DND-41 (cell line): ENCODE measurements around the gene RAD50.
"Not testable (repeated sequence)": the region's sequence is repeated elsewhere in the genome, so short reads cannot be mapped to it uniquely, and the experiment has no call there.

Experiments used
- ATAC-seq: fragments of 200-7000 bp; cut with Tn5 transposase; 3 replicates; pipeline ENCODE4 v1.9.1; 2021; ENCODE audit warnings: low read depth; ENCODE audit not compliant: insufficient read depth
- DNase-seq: peaks from one replicate; pipeline ENCODE4 v3.0.0-alpha.2; 2020
- H2AFZ ChIP-seq: 2 replicates; pipeline ENCODE4 v1.6.0; 2012; ENCODE audit warnings: low read depth, low read length
- H3K27ac ChIP-seq: 2 replicates; pipeline ENCODE4 v1.5.1; 2012; ENCODE audit warnings: low read length, inconsistent platforms
- H3K27me3 ChIP-seq: fragments of 200-600 bp; sonication (generic); 2 replicates; pipeline ENCODE4 v1.6.0; 2012; ENCODE audit warnings: low read length, mild to moderate bottlenecking, inconsistent platforms; ENCODE audit not compliant: insufficient read depth, poor library complexity
- H3K36me3 ChIP-seq: 2 replicates; pipeline ENCODE4 v1.5.1; 2012; ENCODE audit warnings: low read length, inconsistent platforms; ENCODE audit not compliant: insufficient read depth
- H3K4me1 ChIP-seq: 2 replicates; pipeline ENCODE4 v1.5.1; 2012; ENCODE audit warnings: mild to moderate bottlenecking, low read length; ENCODE audit not compliant: insufficient read depth
- H3K4me2 ChIP-seq: 2 replicates; pipeline ENCODE4 v1.6.0; 2012; ENCODE audit warnings: mild to moderate bottlenecking, moderate library complexity, low read length, inconsistent platforms; ENCODE audit not compliant: insufficient read depth
- H3K4me3 ChIP-seq, 2 experiments: fragments of 200-600 bp in 1 of 2; shearing (Covaris generic) in 1 of 2; 2 replicates each; pipeline ENCODE4 v1.5.1; 2012 to 2016; ENCODE audit warnings: inconsistent platforms in 2 of 2, low read length in 2 of 2, mild to moderate bottlenecking in 2 of 2, low read depth in 1 of 2, moderate library complexity in 1 of 2
- H3K79me2 ChIP-seq: 2 replicates; pipeline ENCODE4 v1.6.0; 2012; ENCODE audit warnings: low read length, inconsistent platforms; ENCODE audit not compliant: insufficient read depth
- H3K9ac ChIP-seq: 2 replicates; pipeline ENCODE4 v1.6.0; 2012; ENCODE audit warnings: low read depth, mild to moderate bottlenecking, inconsistent platforms, low read length, moderate library complexity
- H3K9me3 ChIP-seq: 2 replicates; pipeline ENCODE4 v1.5.1; 2012; ENCODE audit warnings: low read length, moderate library complexity, mild to moderate bottlenecking, inconsistent platforms; ENCODE audit not compliant: insufficient read depth, severe bottlenecking
- H4K20me1 ChIP-seq: 2 replicates; pipeline ENCODE4 v1.6.0; 2012; ENCODE audit warnings: low read length; ENCODE audit not compliant: insufficient read depth
- CTCF ChIP-seq: IDR thresholded peaks from 2 replicates; pipeline ENCODE4 v1.5.1; 2012; ENCODE audit warnings: borderline replicate concordance, low read length, moderate library complexity, mild to moderate bottlenecking; ENCODE audit not compliant: poor library complexity, severe bottlenecking; ENCODE audit errors: extremely low read depth
- EZH2 ChIP-seq: IDR thresholded peaks from 3 replicates; pipeline ENCODE4 v1.6.1; 2012; ENCODE audit warnings: borderline replicate concordance, low read depth, mild to moderate bottlenecking, moderate library complexity, low read length, inconsistent platforms; ENCODE audit not compliant: severe bottlenecking

Gene RAD50

GRCh38 chr5:132561601-132562000 lies 4.8 kb downstream of the RAD50 start:
- ATAC-seq (no peak), DNase-seq (peak; percentile 49)
- Histone ChIP-seq H3K9me3 (peaks cover 12% of the 10 kb centered on the region), H2AFZ (no peak overlapping the region), H3K27me3 (no peaks in the 10 kb centered on the region), H3K36me3 (peaks cover 68% of the 10 kb centered on the region), H3K4me3 (no peak overlapping the region), H3K27ac (no peak overlapping the region), H3K79me2 (peaks cover 81% of the 10 kb centered on the region), H3K4me1 (peaks cover 44% of the 10 kb centered on the region), H3K9ac (no peak overlapping the region), H4K20me1 (no peaks in the 10 kb centered on the region), H3K4me2 (no peak overlapping the region)
- TF ChIP-seq EZH2 (no peak), CTCF (no peak)

GRCh38 chr5:132564555-132564954 lies 7.8 kb downstream of the RAD50 start:
- Histone ChIP-seq H3K79me2 (peaks cover 76% of the 10 kb centered on the region), H3K4me1 (peaks cover 22% of the 10 kb centered on the region), H3K9me3 (peaks cover 12% of the 10 kb centered on the region), H3K36me3 (peaks cover 85% of the 10 kb centered on the region)
- not testable (repeated sequence) for H2AFZ ChIP-seq, H4K20me1 ChIP-seq, H3K27me3 ChIP-seq, DNase-seq, H3K4me3 ChIP-seq, H3K4me2 ChIP-seq, H3K9ac ChIP-seq, H3K27ac ChIP-seq, ATAC-seq

- Histone ChIP-seq H3K4me3 (no peak overlapping the region), H3K27ac (no peak overlapping the region), H3K36me3 (peaks cover 77% of the 10 kb centered on the region), H3K9me3 (peaks cover 12% of the 10 kb centered on the region), H3K79me2 (peaks cover 57% of the 10 kb centered on the region), H2AFZ (no peak overlapping the region), H3K27me3 (no peaks in the 10 kb centered on the region), H4K20me1 (no peaks in the 10 kb centered on the region), H3K4me1 (0 out of 2 replicates have a peak, but pooled peaks cover 3% of the 10 kb centered on the region), H3K9ac (no peak overlapping the region), H3K4me2 (no peak overlapping the region)
- DNase-seq = no peak
- ATAC-seq = no peak
- TF ChIP-seq EZH2 = no peak
These were observed 9.9 kb downstream of the RAD50 start for GRCh38 chr5:132566657-132567056.

- Histone ChIP-seq H4K20me1 (no peaks in the 10 kb centered on the region), H3K4me1 (no peaks in the 10 kb centered on the region), H3K27ac (no peak overlapping the region), H3K9ac (no peak overlapping the region), H3K79me2 (peaks cover 10% of the 10 kb centered on the region; the same call in 1 of the 2 replicates), H2AFZ (no peak overlapping the region), H3K4me2 (no peak overlapping the region), H3K27me3 (no peaks in the 10 kb centered on the region), H3K9me3 (no peaks in the 10 kb centered on the region), H3K4me3 (no peak overlapping the region), H3K36me3 (peaks cover 75% of the 10 kb centered on the region)
- TF ChIP-seq CTCF = no peak
- DNase-seq (no peak), ATAC-seq (no peak)
These were observed 19.3 kb downstream of the RAD50 start for GRCh38 chr5:132576123-132576522.

- not testable (repeated sequence) for ATAC-seq, H3K79me2 ChIP-seq
- H3K36me3 ChIP-seq = peaks cover 83% of the 10 kb centered on the region
These were observed 27.8 kb downstream of the RAD50 start for GRCh38 chr5:132584560-132584959.

More at GRCh38 chr5:132584560-132584959, 27.8 kb downstream of the RAD50 start:
- not testable (repeated sequence) for H3K9me3 ChIP-seq, H3K4me1 ChIP-seq, H4K20me1 ChIP-seq, DNase-seq, H3K9ac ChIP-seq, H3K4me2 ChIP-seq, H3K27me3 ChIP-seq, H3K27ac ChIP-seq, H2AFZ ChIP-seq, H3K4me3 ChIP-seq
